Rectal smooth muscle tissue (tissue), 1 donor: ENCODE data around the gene CCDC40.

Source experiments
- H3K27ac ChIP-seq: one replicate; pipeline ENCODE4 v1.7.0; 2013; ENCODE audit warnings: low read depth, low read length, inconsistent platforms
- H3K27me3 ChIP-seq: one replicate; pipeline ENCODE4 v1.7.0; 2013; ENCODE audit warnings: low read length; ENCODE audit not compliant: control insufficient read depth, insufficient read depth
- H3K36me3 ChIP-seq: one replicate; pipeline ENCODE4 v1.7.0; 2013; ENCODE audit warnings: low read length; ENCODE audit not compliant: control insufficient read depth, insufficient read depth
- H3K4me1 ChIP-seq: one replicate; pipeline ENCODE4 v1.7.0; 2013; ENCODE audit warnings: low read length; ENCODE audit not compliant: control insufficient read depth, insufficient read depth
- H3K4me3 ChIP-seq: one replicate; pipeline ENCODE4 v1.7.0; 2013; ENCODE audit warnings: low read length
- H3K9ac ChIP-seq: one replicate; pipeline ENCODE4 v1.7.0; 2013; ENCODE audit warnings: low read length

The CCDC40 gene

GRCh38 chr17:80005360-80006338 is 30.8 kb upstream of the CCDC40 start:
- Histone ChIP-seq H3K27ac (no peak overlapping the region), H3K9ac (no peak overlapping the region), H3K36me3 (no peaks in the 10 kb centered on the region), H3K27me3 (no peaks in the 10 kb centered on the region), H3K4me1 (no peaks in the 10 kb centered on the region), H3K4me3 (no peak overlapping the region)

- H3K27me3 ChIP-seq, result no peaks in the 10 kb centered on the region
- H3K9ac ChIP-seq, result no peak overlapping the region
Observed at GRCh38 chr17:80006339-80006720, 30.1 kb upstream of the CCDC40 start.

DNA sequence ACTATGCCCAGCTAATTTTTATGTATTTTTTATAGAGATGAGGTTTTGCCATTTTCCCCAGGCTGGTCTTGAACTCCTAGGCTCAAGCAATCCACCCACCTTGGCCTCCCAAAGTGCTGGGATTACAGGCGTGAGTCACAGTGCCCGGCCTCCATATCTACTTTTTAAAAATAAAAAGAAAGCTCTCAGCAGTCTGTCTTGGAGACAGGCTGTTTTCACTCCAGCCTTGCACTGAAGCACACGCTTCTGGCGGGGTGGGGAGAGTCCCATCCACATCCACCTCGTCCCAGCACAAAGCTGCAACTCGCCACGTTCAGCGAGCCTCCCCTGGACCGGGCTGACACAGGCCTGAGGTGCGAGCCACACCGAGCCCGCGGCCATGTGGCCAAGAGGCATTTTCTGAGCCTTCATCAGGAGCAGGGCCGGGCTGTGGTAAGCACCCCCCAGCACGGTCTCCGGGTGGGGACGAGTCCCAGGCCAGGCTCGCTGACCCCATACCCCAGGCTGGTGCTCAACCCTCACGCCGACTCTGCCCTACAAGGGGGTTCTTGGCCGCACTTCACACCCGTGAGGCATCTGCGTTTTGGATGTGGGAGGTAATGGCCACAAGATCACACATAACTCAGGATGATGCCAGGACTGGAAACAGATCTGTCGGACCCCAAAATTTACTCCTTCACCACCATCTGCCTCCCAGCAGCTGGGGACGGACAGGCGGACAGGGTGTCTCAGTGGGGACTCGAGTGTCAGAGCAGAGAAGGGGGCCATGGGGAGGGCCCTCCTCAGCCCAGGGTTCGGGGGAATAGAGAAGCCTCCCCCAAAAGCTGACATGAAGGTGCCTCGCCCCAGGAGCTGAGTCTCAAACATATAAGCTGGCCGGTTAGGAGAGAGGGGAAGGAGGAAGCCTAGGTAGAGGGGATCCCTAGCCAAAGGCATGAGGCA is 29.4 kb upstream of the CCDC40 start:
- Histone ChIP-seq H3K36me3 (no peaks in the 10 kb centered on the region), H3K4me1 (no peaks in the 10 kb centered on the region), H3K27me3 (no peaks in the 10 kb centered on the region), H3K4me3 (no peak overlapping the region), H3K27ac (no peak overlapping the region), H3K9ac (no peak overlapping the region)

More at GRCh38 chr17:80006339-80006720, 30.1 kb upstream of the CCDC40 start:
- no peak overlapping the region for H3K4me3 ChIP-seq
- H3K27ac ChIP-seq, result no peak overlapping the region
- no peaks in the 10 kb centered on the region for H3K4me1 ChIP-seq
- no peaks in the 10 kb centered on the region for H3K36me3 ChIP-seq

GRCh38 chr17:80007939-80008338 is 28.5 kb upstream of the CCDC40 start:
- Histone ChIP-seq H3K27ac (no peak overlapping the region), H3K36me3 (no peaks in the 10 kb centered on the region), H3K9ac (no peak overlapping the region), H3K4me1 (no peaks in the 10 kb centered on the region), H3K27me3 (no peaks in the 10 kb centered on the region), H3K4me3 (no peak overlapping the region)

GRCh38 chr17:80008383-80008840 is 28.0 kb upstream of the CCDC40 start:
- Histone ChIP-seq H3K27ac (no peak overlapping the region), H3K4me3 (no peak overlapping the region), H3K4me1 (no peaks in the 10 kb centered on the region), H3K27me3 (no peaks in the 10 kb centered on the region), H3K9ac (no peak overlapping the region), H3K36me3 (no peaks in the 10 kb centered on the region)

DNA sequence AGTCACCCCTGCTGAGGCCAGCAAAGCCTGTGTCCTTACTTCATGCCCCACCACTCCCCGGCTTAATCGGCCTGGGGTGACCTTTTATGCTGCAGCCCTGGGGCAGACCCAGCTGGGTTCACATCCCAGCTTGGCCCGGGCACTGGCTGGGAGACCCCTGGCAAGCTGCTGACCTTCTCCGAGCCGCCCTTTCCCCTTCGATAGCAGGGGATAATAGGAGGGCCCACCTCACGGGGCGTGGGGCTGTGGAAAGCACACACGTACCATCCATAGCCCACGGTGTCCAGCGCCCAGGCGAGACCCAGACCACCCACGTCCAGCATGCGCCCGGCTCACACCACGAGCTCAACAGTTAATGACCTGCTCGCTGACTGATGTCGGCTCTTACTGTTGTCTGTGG is 27.6 kb upstream of the CCDC40 start:
- Histone ChIP-seq H3K4me1 (no peaks in the 10 kb centered on the region), H3K4me3 (no peak overlapping the region), H3K27me3 (no peaks in the 10 kb centered on the region), H3K27ac (no peak overlapping the region), H3K9ac (no peak overlapping the region), H3K36me3 (no peaks in the 10 kb centered on the region)

- Histone ChIP-seq H3K27ac (no peak overlapping the region), H3K27me3 (no peaks in the 10 kb centered on the region), H3K4me1 (no peaks in the 10 kb centered on the region), H3K9ac (no peak overlapping the region), H3K36me3 (no peaks in the 10 kb centered on the region), H3K4me3 (no peak overlapping the region)
Observed at GRCh38 chr17:80009391-80010282, 26.8 kb upstream of the CCDC40 start.

- H3K4me1 ChIP-seq, result no peaks in the 10 kb centered on the region
- no peaks in the 10 kb centered on the region for H3K36me3 ChIP-seq
- H3K9ac ChIP-seq, result no peak overlapping the region
- H3K27ac ChIP-seq, result no peak overlapping the region
- H3K4me3 ChIP-seq, result no peak overlapping the region
- H3K27me3 ChIP-seq, result no peaks in the 10 kb centered on the region
Observed at GRCh38 chr17:80010283-80010858, 26.1 kb upstream of the CCDC40 start.

GRCh38 chr17:80011989-80012555 is 24.4 kb upstream of the CCDC40 start:
- Histone ChIP-seq H3K9ac (no peak overlapping the region), H3K27ac (no peak overlapping the region), H3K4me1 (no peaks in the 10 kb centered on the region), H3K4me3 (no peak overlapping the region), H3K36me3 (no peaks in the 10 kb centered on the region), H3K27me3 (no peaks in the 10 kb centered on the region)

DNA sequence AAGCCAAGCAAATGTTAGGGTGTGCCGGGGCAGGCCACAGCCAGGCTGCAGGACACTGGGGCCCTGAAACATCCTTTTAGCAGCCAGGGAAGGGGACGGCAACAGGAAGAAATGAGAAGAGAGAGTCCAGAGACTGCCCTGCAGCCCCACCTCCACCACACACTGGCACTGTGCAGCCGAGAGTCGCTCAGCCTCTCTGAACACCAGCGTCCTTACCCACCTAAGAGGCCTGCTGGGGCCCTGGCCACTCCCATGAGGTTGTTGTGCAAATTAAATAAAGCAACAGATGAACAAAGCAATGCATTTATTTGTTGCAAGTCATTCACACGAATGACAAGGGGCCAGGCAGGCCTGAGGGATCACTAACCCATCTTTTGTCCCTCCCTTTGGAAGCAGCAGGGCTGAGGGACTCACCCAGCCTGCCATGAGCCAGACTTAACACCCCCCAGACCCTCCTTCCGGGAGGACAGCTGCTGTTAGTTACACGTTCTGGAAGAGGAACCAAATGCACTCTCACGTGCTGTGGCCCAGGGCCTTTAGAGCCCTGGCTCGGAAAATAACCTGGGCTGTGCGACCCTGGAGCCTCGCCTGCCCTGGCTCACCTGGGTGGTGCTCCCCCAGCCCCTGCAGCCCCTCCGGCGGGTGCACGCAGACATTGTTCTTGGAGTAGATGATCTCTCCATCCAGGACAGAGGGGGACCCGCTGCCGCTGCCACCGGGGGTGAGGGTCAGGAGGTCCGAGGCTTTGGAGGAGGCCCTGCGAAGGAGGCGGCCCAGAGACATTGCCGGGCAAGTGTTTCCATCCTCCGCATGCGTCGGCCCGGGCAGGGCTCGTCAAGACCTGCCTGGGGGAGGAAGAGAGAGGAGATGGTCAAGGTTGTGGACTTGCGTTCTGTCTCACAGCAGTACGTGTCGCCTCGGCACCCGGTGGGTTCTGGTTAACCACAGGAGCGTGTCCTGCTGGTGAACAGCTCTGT is 23.4 kb upstream of the CCDC40 start:
- H3K4me1 ChIP-seq, result no peaks in the 10 kb centered on the region
- no peak overlapping the region for H3K9ac ChIP-seq
- H3K27me3 ChIP-seq, result no peaks in the 10 kb centered on the region
- no peak overlapping the region for H3K27ac ChIP-seq
- H3K4me3 ChIP-seq, result no peak overlapping the region
- no peaks in the 10 kb centered on the region for H3K36me3 ChIP-seq
